B cell (primary cell): ENCODE measurements around the gene CHAMP1. TPM values are rescaled to one million over a fixed set of nuclear protein-coding genes. Genes with fewer than 3 reads are reported as not detected.

Experiments
- ATAC-seq: fragments of 200-7000 bp; cut with Tn5 transposase; one replicate; pipeline ENCODE4 v1.10.0; 2021; ENCODE audit warnings: low read depth, mild to moderate bottlenecking, moderate number of reproducible peaks, moderate library complexity
- CTCF ChIA-PET: fragments of 350-600 bp; sonication (Branson Sonifier 250); formaldehyde crosslinking; loops from one replicate; lab custom pipeline; 2021; ENCODE audit warnings: antibody characterized with exemption, inconsistent platforms; lab: Charles Lee
- POLR2A ChIA-PET: fragments of 350-600 bp; sonication (Branson Sonifier 250); formaldehyde crosslinking; loops from one replicate; lab custom pipeline; 2021; ENCODE audit warnings: antibody characterized with exemption; lab: Charles Lee
- DNase-seq: peaks from one replicate; pipeline ENCODE4 v3.0.0; 2013
- H2AFZ ChIP-seq: 2 replicates; pipeline ENCODE4 v1.6.1; 2012; ENCODE audit warnings: mild to moderate bottlenecking, low read depth, low read length; ENCODE audit not compliant: insufficient read depth, poor library complexity, severe bottlenecking
- H3K27ac ChIP-seq, 2 donors: 1 replicate in 1 of 2; 2 replicates in 1 of 2; pipeline ENCODE4 v1.5.1; 2012 to 2013; ENCODE audit warnings: low read length in 2 of 2, mild to moderate bottlenecking in 2 of 2, moderate library complexity in 1 of 2
- H3K27me3 ChIP-seq, 4 experiments: fragments of 200-600 bp in 1 of 4; sonication (generic) in 1 of 4; replicated peaks in 1 of 4; 1 replicate in 2 of 4; 2 replicates in 2 of 4; pipeline versions ENCODE4 v1.6.1 to v1.7.0; 2013 to 2016; ENCODE audit warnings: low read length in 3 of 4, mild to moderate bottlenecking in 2 of 4, mixed read lengths in 1 of 4, moderate library complexity in 1 of 4; ENCODE audit not compliant: insufficient read depth in 4 of 4, control insufficient read depth in 3 of 4; ENCODE audit errors: control extremely low read depth in 1 of 4
- H3K36me3 ChIP-seq, 2 experiments: replicated peaks in 1 of 2; 1 replicate in 1 of 2; 2 replicates in 1 of 2; pipeline versions ENCODE4 v1.6.1 to v1.7.1; 2013; ENCODE audit warnings: low read length in 1 of 2; ENCODE audit not compliant: insufficient read depth in 2 of 2, control insufficient read depth in 1 of 2; ENCODE audit errors: control extremely low read depth in 1 of 2, extremely low read depth in 1 of 2
- H3K4me1 ChIP-seq, 2 donors: fragments of 200-600 bp in 1 of 2; sonication (generic) in 1 of 2; 1 replicate in 1 of 2; 2 replicates in 1 of 2; pipeline versions ENCODE4 v1.5.1 to v1.6.1; 2013 to 2017; ENCODE audit warnings: low read length in 2 of 2; ENCODE audit not compliant: control insufficient read depth in 2 of 2, insufficient read depth in 2 of 2
- H3K4me2 ChIP-seq: replicated peaks from 2 replicates; pipeline ENCODE3; 2012; ENCODE audit warnings: mild to moderate bottlenecking, low read depth, low read length; ENCODE audit not compliant: poor library complexity, severe bottlenecking
- H3K4me3 ChIP-seq, 5 experiments: fragments of 200-600 bp in 1 of 5; sonication (generic) in 1 of 5; 1 replicate in 3 of 5; 2 replicates in 2 of 5; pipeline versions ENCODE4 v1.5.1 to v1.7.0; 2011 to 2016; ENCODE audit warnings: low read length in 4 of 5, mild to moderate bottlenecking in 4 of 5, low read depth in 2 of 5, control low read depth in 1 of 5, moderate library complexity in 1 of 5; ENCODE audit not compliant: insufficient read depth in 1 of 5; ENCODE audit errors: control extremely low read depth in 1 of 5, extremely low read depth in 1 of 5
- H3K79me2 ChIP-seq: fragments of 200-600 bp; sonication (generic); one replicate; pipeline ENCODE4 v1.6.0; 2016; ENCODE audit warnings: low read length; ENCODE audit not compliant: control insufficient read depth, insufficient read depth
- H3K9ac ChIP-seq: fragments of 200-600 bp; sonication (generic); 2 replicates; pipeline ENCODE4 v1.6.1; 2017; ENCODE audit warnings: mild to moderate bottlenecking, low read length, moderate library complexity
- H3K9me3 ChIP-seq, 3 donors: one replicate each; pipeline versions ENCODE4 v1.6.1 to v1.7.1; 2013; ENCODE audit warnings: low read length in 2 of 3; ENCODE audit not compliant: control insufficient read depth in 2 of 3, insufficient read depth in 1 of 3; ENCODE audit errors: control extremely low read depth in 1 of 3
- H4K20me1 ChIP-seq: 2 replicates; pipeline ENCODE4 v1.6.0; 2012; ENCODE audit warnings: mild to moderate bottlenecking, low read length; ENCODE audit not compliant: insufficient read depth, control insufficient read depth, poor library complexity, severe bottlenecking
- H3K27ac Mint-ChIP-seq: one replicate; pipeline ENCODE4 v1.8.0; 2021; ENCODE audit warnings: mixed read lengths
- H3K27me3 Mint-ChIP-seq: one replicate; pipeline ENCODE4 v1.8.0; 2021; ENCODE audit warnings: mixed read lengths
- H3K4me1 Mint-ChIP-seq: one replicate; pipeline ENCODE4 v1.8.0; 2021; ENCODE audit warnings: mixed read lengths
- H3K4me3 Mint-ChIP-seq: one replicate; pipeline ENCODE4 v1.8.0; 2021; ENCODE audit warnings: mixed read lengths
- H3K9me3 Mint-ChIP-seq: one replicate; pipeline ENCODE4 v1.8.0; 2022; ENCODE audit warnings: mixed read lengths; ENCODE audit not compliant: insufficient read depth
- EZH2 ChIP-seq: IDR thresholded peaks from 2 replicates; pipeline ENCODE4 v1.6.1; 2012; ENCODE audit warnings: borderline replicate concordance, low read depth, mild to moderate bottlenecking, moderate library complexity, low read length; ENCODE audit not compliant: insufficient read depth, poor library complexity, severe bottlenecking
- WGBS: methylation state at CpG from one replicate; pipeline ENCODE4 v1.1.5; 2013; ENCODE audit warnings: missing lambda C conversion rate; ENCODE audit not compliant: insufficient coverage; 5-methylcytosine and 5-hydroxymethylcytosine counted together
- intact Hi-C: fragments of 100-400 bp; cut with micrococcal nuclease; formaldehyde crosslinking; loops from one replicate; pipeline ENCODE4 v1.10.0; 2022
- polyA plus RNA-seq: library from polyadenylated mRNA; depleted of rRNA; stranded (reverse); fragments of >200 nt; gene quantifications from 2 replicates; pipeline ENCODE4 v1.2.3, GENCODE V29; 2012
- total RNA-seq, 2 donors: library from RNA; stranded (reverse); fragments of 120-200 nt in 1 of 2; gene quantifications; 1 replicate in 1 of 2; 2 replicates in 1 of 2; pipeline versions ENCODE4 v1.2.3 to v1.2.4, GENCODE V29; 2013 to 2022
- TF ChIP-seq, protein P1 (sequence below): fragments of 200-600 bp; IDR thresholded peaks from one replicate; pipeline ENCODE4 v1.8.0; 2022; ENCODE audit warnings: antibody characterized with exemption, mild to moderate bottlenecking

The CHAMP1 gene
- total and polyA plus RNA-seq, 2 donors (not counting 1 experiment from before 2014, with no cell fraction given): 14.5 to 34.7 TPM

DNA sequence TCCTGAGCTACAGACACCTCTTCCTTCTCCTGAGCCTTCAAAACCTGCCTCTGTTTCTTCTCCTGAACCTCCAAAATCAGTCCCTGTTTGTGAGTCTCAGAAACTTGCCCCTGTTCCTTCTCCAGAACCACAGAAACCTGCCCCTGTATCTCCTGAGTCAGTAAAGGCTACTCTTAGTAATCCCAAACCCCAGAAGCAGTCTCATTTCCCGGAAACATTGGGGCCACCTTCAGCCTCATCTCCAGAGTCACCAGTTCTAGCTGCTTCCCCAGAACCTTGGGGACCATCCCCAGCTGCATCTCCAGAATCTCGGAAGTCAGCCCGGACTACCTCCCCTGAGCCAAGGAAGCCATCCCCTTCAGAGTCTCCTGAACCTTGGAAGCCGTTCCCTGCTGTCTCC lies 10.0 kb downstream of the CHAMP1 start:
- no peaks in the 10 kb centered on the region for H3K9me3 Mint-ChIP-seq
- no peak overlapping the region for H3K9ac ChIP-seq
- ATAC-seq (no peak), DNase-seq (no peak)
- H3K79me2 ChIP-seq: peaks cover 25% of the 10 kb centered on the region
- H2AFZ ChIP-seq: no peak overlapping the region
- H3K27me3 ChIP-seq: no peaks in the 10 kb centered on the region
- CTCF ChIA-PET: no interaction called here
- H3K9me3 ChIP-seq: no peaks in the 10 kb centered on the region
- H4K20me1 ChIP-seq: peaks cover 20% of the 10 kb centered on the region
- H3K36me3 ChIP-seq: peaks cover 1 to 71% of the 10 kb centered on the region in 2 experiments
- peaks cover 0 to 9% of the 10 kb centered on the region in 2 donors for H3K4me1 ChIP-seq
- intact Hi-C loops: no loop called here
- no peak overlapping the region for H3K27ac Mint-ChIP-seq
- TF ChIP-seq, protein P1, sequence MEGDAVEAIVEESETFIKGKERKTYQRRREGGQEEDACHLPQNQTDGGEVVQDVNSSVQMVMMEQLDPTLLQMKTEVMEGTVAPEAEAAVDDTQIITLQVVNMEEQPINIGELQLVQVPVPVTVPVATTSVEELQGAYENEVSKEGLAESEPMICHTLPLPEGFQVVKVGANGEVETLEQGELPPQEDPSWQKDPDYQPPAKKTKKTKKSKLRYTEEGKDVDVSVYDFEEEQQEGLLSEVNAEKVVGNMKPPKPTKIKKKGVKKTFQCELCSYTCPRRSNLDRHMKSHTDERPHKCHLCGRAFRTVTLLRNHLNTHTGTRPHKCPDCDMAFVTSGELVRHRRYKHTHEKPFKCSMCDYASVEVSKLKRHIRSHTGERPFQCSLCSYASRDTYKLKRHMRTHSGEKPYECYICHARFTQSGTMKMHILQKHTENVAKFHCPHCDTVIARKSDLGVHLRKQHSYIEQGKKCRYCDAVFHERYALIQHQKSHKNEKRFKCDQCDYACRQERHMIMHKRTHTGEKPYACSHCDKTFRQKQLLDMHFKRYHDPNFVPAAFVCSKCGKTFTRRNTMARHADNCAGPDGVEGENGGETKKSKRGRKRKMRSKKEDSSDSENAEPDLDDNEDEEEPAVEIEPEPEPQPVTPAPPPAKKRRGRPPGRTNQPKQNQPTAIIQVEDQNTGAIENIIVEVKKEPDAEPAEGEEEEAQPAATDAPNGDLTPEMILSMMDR: no peak
- TF ChIP-seq EZH2: no peak
- WGBS: 97% methylated on average over 3 of the region's 4 CpGs
- H3K4me3 Mint-ChIP-seq: no peak overlapping the region
- no peak overlapping the region for H3K4me3 ChIP-seq
- peaks cover 25% of the 10 kb centered on the region for H3K4me1 Mint-ChIP-seq
- no peak overlapping the region for H3K4me2 ChIP-seq
- no peaks in the 10 kb centered on the region for H3K27me3 Mint-ChIP-seq
- H3K27ac ChIP-seq: no peak overlapping the region
- POLR2A ChIA-PET: no interaction called here

DNA sequence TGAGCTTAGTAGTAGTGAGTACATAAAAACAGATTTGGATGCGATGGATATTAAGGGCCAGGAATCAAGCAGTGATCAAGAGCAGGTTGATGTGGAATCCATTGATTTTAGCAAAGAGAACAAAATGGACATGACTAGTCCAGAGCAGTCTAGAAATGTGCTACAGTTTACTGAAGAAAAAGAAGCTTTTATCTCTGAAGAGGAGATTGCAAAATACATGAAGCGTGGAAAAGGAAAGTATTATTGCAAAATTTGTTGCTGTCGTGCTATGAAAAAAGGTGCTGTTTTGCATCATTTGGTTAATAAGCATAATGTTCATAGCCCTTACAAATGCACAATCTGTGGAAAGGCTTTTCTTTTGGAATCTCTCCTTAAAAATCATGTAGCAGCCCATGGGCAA lies 11.4 kb downstream of the CHAMP1 start:
- Histone ChIP-seq H3K4me1 (no peaks in the 10 kb centered on the region), H3K36me3 (peaks cover 1 to 60% of the 10 kb centered on the region in 2 experiments), H3K9ac (no peak overlapping the region), H3K4me3 (no peak overlapping the region), H3K4me2 (no peak overlapping the region), H3K79me2 (peaks cover 12% of the 10 kb centered on the region), H3K27me3 (no peaks in the 10 kb centered on the region), H3K9me3 (no peaks in the 10 kb centered on the region), H4K20me1 (peaks cover 6% of the 10 kb centered on the region), H3K27ac (no peak overlapping the region), H2AFZ (no peak overlapping the region)
- H3K9me3 Mint-ChIP-seq: no peaks in the 10 kb centered on the region
- no peaks in the 10 kb centered on the region for H3K27me3 Mint-ChIP-seq
- intact Hi-C loops: no loop called here
- DNase-seq (no peak), ATAC-seq (no peak)
- no peak overlapping the region for H3K4me3 Mint-ChIP-seq
- WGBS: 93% methylated on average over 3 of the region's 3 CpGs
- POLR2A ChIA-PET: no interaction called here
- CTCF ChIA-PET: interaction anchor here (1.3 kb wide), 1 partner anchor 11 kb away, joined by 3 read pairs; no protein-coding TSS in a partner anchor
- peaks cover 14% of the 10 kb centered on the region for H3K4me1 Mint-ChIP-seq
- no peak for TF ChIP-seq EZH2
- TF ChIP-seq, protein P1: no peak
- peak overlapping the region; percentile 11 for H3K27ac Mint-ChIP-seq
